RWPE2 (cell line): Measurements from ENCODE around the gene TPCN2.
"Not testable (repeated sequence)": the region's sequence is repeated elsewhere in the genome, so short reads cannot be mapped to it uniquely, and the experiment has no call there.

ENCODE experiments used
- ATAC-seq: fragments of 200-7000 bp; cut with Tn5 transposase; 3 replicates; pipeline ENCODE4 v1.9.1; 2021; ENCODE audit warnings: low read depth
- DNase-seq: peaks from one replicate; pipeline ENCODE4 v3.0.0-alpha.2; 2020; ENCODE audit warnings: low spot score
- H3K27ac ChIP-seq: fragments of 450-650 bp; 2 replicates; pipeline ENCODE4 v1.5.1; 2017; ENCODE audit warnings: mild to moderate bottlenecking; ENCODE audit not compliant: poor library complexity, severe bottlenecking
- H3K27me3 ChIP-seq: fragments of 250-450 bp; sonication (Bioruptor Pico); 2 replicates; pipeline ENCODE4 v1.5.1; 2021; ENCODE audit warnings: mild to moderate bottlenecking, moderate library complexity; ENCODE audit not compliant: insufficient read depth, poor library complexity, severe bottlenecking
- H3K36me3 ChIP-seq: fragments of 250-450 bp; sonication (Bioruptor Pico); 2 replicates; pipeline ENCODE4 v1.5.1; 2020; ENCODE audit warnings: low read depth, mild to moderate bottlenecking, moderate library complexity
- H3K4me1 ChIP-seq: fragments of 250-450 bp; sonication (Bioruptor Pico); 2 replicates; pipeline ENCODE4 v1.5.1; 2021; ENCODE audit warnings: mild to moderate bottlenecking, moderate library complexity; ENCODE audit not compliant: insufficient read depth, poor library complexity, severe bottlenecking
- H3K4me3 ChIP-seq: fragments of 250-450 bp; sonication (Bioruptor Pico); 2 replicates; pipeline ENCODE4 v1.5.1; 2021; ENCODE audit warnings: mild to moderate bottlenecking, moderate library complexity; ENCODE audit not compliant: severe bottlenecking
- H3K9me3 ChIP-seq: fragments of 250-450 bp; sonication (Bioruptor Pico); 2 replicates; pipeline ENCODE4 v1.5.1; 2021; ENCODE audit warnings: mild to moderate bottlenecking, moderate library complexity; ENCODE audit not compliant: severe bottlenecking
- CTCF ChIP-seq: fragments of 450-650 bp; IDR thresholded peaks from one replicate; pipeline ENCODE4 v1.5.1; 2017; ENCODE audit warnings: mild to moderate bottlenecking, moderate library complexity; ENCODE audit not compliant: poor library complexity, severe bottlenecking

The TPCN2 gene

GRCh38 chr11:69144316-69145049 lies 95.8 kb downstream of the TPCN2 start:
- ATAC-seq (peak; percentile 45; the same call in 2 of the 3 replicates), DNase-seq (no peak)
- no peak for TF ChIP-seq CTCF

DNA sequence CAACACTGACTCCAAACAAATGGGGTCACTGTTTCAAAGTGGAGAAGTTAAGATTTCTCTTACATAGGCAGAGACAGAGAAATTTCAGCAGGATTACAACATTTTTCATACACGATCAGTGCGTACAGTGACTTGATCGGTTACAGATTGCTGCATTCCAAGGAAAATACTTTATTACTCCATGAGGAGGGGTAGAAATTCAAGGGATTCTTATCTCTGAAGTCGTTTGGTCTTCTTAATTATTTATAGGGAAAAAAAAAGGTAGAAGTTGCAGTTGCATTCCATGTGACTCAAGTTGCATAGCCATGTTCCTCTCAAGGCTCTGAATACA lies 96.3 kb downstream of the TPCN2 start:
- Histone ChIP-seq H3K36me3 (no peaks in the 10 kb centered on the region), H3K4me3 (no peak overlapping the region), H3K4me1 (peaks cover 13% of the 10 kb centered on the region), H3K27me3 (no peaks in the 10 kb centered on the region), H3K9me3 (peaks cover 11% of the 10 kb centered on the region), H3K27ac (peak overlapping the region; percentile 8)
- ATAC-seq, result no peak
- TF ChIP-seq CTCF, result no peak
- DNase-seq, result no peak

More at GRCh38 chr11:69144316-69145049, 95.8 kb downstream of the TPCN2 start:
- no peaks in the 10 kb centered on the region for H3K27me3 ChIP-seq
- peak overlapping the region; percentile 8 for H3K27ac ChIP-seq
- H3K9me3 ChIP-seq, result peaks cover 11% of the 10 kb centered on the region
- H3K4me1 ChIP-seq, result peaks cover 14% of the 10 kb centered on the region
- H3K4me3 ChIP-seq, result no peak overlapping the region
- no peaks in the 10 kb centered on the region for H3K36me3 ChIP-seq

- TF ChIP-seq CTCF, result no peak
- Histone ChIP-seq H3K4me1 (peaks cover 3% of the 10 kb centered on the region), H3K27ac (no peak overlapping the region), H3K9me3 (peaks cover 11% of the 10 kb centered on the region), H3K36me3 (no peaks in the 10 kb centered on the region), H3K4me3 (no peak overlapping the region), H3K27me3 (no peaks in the 10 kb centered on the region)
- DNase-seq (no peak), ATAC-seq (no peak)
These were observed 99.6 kb downstream of the TPCN2 start for GRCh38 chr11:69148377-69148762.

GRCh38 chr11:69148806-69149205 lies 100.1 kb downstream of the TPCN2 start:
- Histone ChIP-seq H3K27me3 (no peaks in the 10 kb centered on the region), H3K9me3 (peaks cover 11% of the 10 kb centered on the region), H3K27ac (no peak overlapping the region), H3K36me3 (no peaks in the 10 kb centered on the region), H3K4me1 (peaks cover 3% of the 10 kb centered on the region), H3K4me3 (no peak overlapping the region)
- DNase-seq (no peak), ATAC-seq (no peak)
- TF ChIP-seq CTCF, result no peak

GRCh38 chr11:69149338-69150045 lies 100.8 kb downstream of the TPCN2 start:
- not testable (repeated sequence) for DNase-seq, ATAC-seq, H3K36me3 ChIP-seq, H3K4me3 ChIP-seq, H3K27ac ChIP-seq, H3K4me1 ChIP-seq, H3K27me3 ChIP-seq
- H3K9me3 ChIP-seq, result peaks cover 11% of the 10 kb centered on the region
